ENCODE data around the gene NIT2. TPM values are rescaled to one million over a fixed set of nuclear protein-coding genes. Genes with fewer than 3 reads are reported as not detected.
"Not testable (repeated sequence)": the region's sequence is repeated elsewhere in the genome, so short reads cannot be mapped to it uniquely, and the experiment has no call there.

Gene NIT2
- total RNA-seq, 1 donor from 2014 or later = 5.3 TPM

- intact Hi-C loops (cut with DNase I) = no loop called here
- Histone ChIP-seq H3K4me1 (peaks cover 0 to 3% of the 10 kb centered on the region in 2 donors), H3K9me3 (no peaks in the 10 kb centered on the region), H3K27me3 (no peaks in the 10 kb centered on the region), H3K27ac (no peak overlapping the region), H3K4me3 (no peak overlapping the region), H3K36me3 (peaks cover 26 to 32% of the 10 kb centered on the region in 2 donors)
- TF ChIP-seq CTCF (IDR thresholded peaks at IDR 0.05) = no peak
- no peak for DNase-seq (ENCODE audit: low spot score in 2 of 2)
Observed at GRCh38 chr3:100338911-100339310, 4.4 kb downstream of the NIT2 start.

GRCh38 chr3:100339786-100340185 is 5.2 kb downstream of the NIT2 start:
- no peak overlapping the region for H3K4me3 ChIP-seq
- no peak for DNase-seq (ENCODE audit: low spot score in 2 of 2)
- H3K27me3 ChIP-seq = no peaks in the 10 kb centered on the region
- no peaks in the 10 kb centered on the region for H3K9me3 ChIP-seq
- TF ChIP-seq CTCF (IDR thresholded peaks at IDR 0.05) = no peak
- intact Hi-C loops (cut with DNase I) = no loop called here
- H3K4me1 ChIP-seq = no peaks in the 10 kb centered on the region
- H3K27ac ChIP-seq = no peak overlapping the region
- H3K36me3 ChIP-seq = peaks cover 30 to 38% of the 10 kb centered on the region in 2 donors

GRCh38 chr3:100340527-100340926 is 6.0 kb downstream of the NIT2 start:
- DNase-seq (ENCODE audit: low spot score in 2 of 2) = no peak
- Histone ChIP-seq H3K4me1 (no peaks in the 10 kb centered on the region), H3K27me3 (no peaks in the 10 kb centered on the region), H3K27ac (no peak overlapping the region), H3K36me3 (peaks cover 35 to 46% of the 10 kb centered on the region in 2 donors), H3K4me3 (no peak overlapping the region), H3K9me3 (no peaks in the 10 kb centered on the region)
- no peak for TF ChIP-seq CTCF (IDR thresholded peaks at IDR 0.05)
- intact Hi-C loops (cut with DNase I) = no loop called here

- Histone ChIP-seq H3K36me3 (peaks cover 66 to 82% of the 10 kb centered on the region in 2 donors), H3K27ac (no peak overlapping the region), H3K4me3 (no peak overlapping the region), H3K4me1 (no peaks in the 10 kb centered on the region), H3K9me3 (no peaks in the 10 kb centered on the region), H3K27me3 (no peaks in the 10 kb centered on the region)
- DNase-seq (ENCODE audit: low spot score in 2 of 2) = no peak
- intact Hi-C loops (cut with DNase I) = no loop called here
- TF ChIP-seq CTCF (IDR thresholded peaks at IDR 0.05) = no peak
Observed at GRCh38 chr3:100348727-100349126, 14.2 kb downstream of the NIT2 start.

GRCh38 chr3:100351770-100352169 is 17.2 kb downstream of the NIT2 start:
- H3K4me3 ChIP-seq; H3K4me1 ChIP-seq; H3K27ac ChIP-seq; DNase-seq (ENCODE audit: low spot score in 2 of 2); H3K9me3 ChIP-seq; intact Hi-C loops (cut with DNase I); H3K27me3 ChIP-seq: not testable (repeated sequence)
- peaks cover 60 to 85% of the 10 kb centered on the region in 2 donors for H3K36me3 ChIP-seq

GRCh38 chr3:100352296-100353231 is 18.0 kb downstream of the NIT2 start:
- H3K4me1 ChIP-seq = no peaks in the 10 kb centered on the region
- DNase-seq (ENCODE audit: low spot score in 2 of 2) = no peak
- H3K4me3 ChIP-seq = no peak overlapping the region
- peaks cover 52 to 83% of the 10 kb centered on the region in 2 donors for H3K36me3 ChIP-seq
- TF ChIP-seq CTCF (IDR thresholded peaks at IDR 0.05) = no peak
- intact Hi-C loops (cut with DNase I) = no loop called here
- H3K27ac ChIP-seq = no peak overlapping the region
- H3K27me3 ChIP-seq = no peaks in the 10 kb centered on the region
- no peaks in the 10 kb centered on the region for H3K9me3 ChIP-seq
